ENCODE data around the gene ITGA7.

Gene ITGA7

GRCh38 chr12:55707841-55708694, at the start of gene ITGA7:
TSS of gene ITGA7 (minus strand) at chr12:55707904. CDS start at chr12:55707682, 222 bp downstream.
- DNase-seq = peak; percentile 96

DNA sequence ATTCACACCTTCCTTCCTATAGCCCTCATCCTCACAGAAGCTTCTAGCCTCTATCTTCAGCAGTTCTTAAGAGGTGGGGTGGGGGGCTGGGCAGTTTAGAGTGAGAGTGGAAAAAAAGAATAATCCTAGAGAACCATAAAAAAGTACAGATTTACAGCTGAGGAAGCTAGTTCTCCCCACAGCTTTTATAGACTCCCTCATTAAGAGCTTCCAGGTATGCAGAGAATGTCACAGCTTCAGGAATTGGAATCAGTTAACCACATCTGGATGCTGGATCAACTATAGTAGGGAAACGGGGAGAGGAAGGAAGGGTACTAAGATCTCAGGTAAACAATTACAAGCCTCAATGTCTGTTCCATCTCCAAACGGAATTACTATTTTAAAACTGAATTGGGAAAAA, 47.5 kb upstream of the ITGA7 start:
- no peak for DNase-seq

DNA sequence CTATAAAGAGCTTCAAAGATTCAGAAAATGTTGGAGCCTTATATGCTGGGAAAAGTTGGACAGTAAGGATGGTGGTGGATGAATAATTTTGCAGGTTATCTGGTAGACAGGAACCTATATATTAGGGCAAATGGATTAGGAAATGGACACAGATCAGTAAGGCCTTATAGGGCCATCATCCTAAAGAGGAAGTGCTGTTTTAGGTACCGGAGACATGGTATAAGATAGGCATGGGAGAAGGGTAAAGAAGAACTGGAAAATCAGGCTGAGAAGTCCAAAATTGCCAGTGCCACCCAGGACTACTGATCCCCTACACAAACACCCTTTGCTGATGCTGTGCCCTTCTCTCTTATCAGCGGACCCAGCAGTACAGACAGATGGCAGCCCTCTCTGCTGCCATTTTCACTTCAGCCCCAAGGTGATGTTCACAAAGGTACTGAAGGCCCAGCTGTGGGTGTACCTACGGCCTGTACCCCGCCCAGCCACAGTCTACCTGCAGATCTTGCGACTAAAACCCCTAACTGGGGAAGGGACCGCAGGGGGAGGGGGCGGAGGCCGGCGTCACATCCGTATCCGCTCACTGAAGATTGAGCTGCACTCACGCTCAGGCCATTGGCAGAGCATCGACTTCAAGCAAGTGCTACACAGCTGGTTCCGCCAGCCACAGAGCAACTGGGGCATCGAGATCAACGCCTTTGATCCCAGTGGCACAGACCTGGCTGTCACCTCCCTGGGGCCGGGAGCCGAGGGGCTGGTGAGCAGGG, 40.7 kb upstream of the ITGA7 start:
- DNase-seq = no peak

DNA sequence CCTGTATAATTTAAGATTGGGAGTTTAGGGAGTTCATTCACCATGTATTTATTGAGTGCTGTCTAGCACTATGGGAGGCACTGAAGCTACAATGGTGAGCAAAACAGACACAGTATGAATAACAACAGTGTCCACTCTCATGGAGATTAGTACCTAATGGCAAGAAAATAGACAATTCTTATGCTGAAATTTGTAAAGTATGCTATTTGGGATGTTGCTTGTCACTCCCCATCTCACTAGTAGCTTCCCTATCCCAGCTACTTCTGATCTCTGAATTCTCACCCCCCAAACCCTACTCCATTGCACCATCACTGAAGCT, 39.2 kb upstream of the ITGA7 start:
- no peak for DNase-seq

DNA sequence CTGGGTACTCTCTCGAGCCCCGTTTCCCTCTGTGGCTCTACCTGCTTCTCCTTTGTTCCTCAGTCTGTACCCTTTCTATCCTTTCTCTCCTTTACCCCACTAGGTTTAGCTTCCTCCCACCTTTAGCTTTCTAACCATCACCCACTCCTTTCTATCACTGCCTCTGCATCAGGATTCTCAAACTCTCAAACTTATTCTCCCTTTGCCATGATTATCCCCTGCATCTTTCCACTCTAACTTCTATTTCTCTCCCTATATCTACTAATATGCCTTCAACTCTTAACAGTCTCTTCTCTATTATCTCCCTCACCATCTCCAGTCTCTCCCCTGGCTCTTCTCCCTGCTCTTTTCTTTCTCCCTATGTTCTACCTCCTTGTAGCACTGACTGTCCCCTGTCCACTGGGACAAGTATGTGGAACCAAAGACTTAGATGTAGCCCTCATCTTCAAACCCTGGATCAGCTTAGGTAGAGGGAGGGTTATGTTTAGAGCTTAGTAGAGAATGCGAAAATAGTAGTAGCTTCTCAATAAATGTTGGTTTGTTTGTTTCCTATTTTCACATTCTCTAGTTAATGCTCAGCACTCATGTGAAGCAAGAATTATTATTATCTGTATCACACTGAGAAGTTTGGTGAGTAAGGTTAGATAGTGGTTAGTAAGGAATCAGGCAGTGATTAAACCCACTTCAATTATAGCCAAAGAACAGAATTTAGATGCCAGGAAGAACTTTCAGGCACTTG, 38.6 kb upstream of the ITGA7 start:
- no peak for DNase-seq

DNA sequence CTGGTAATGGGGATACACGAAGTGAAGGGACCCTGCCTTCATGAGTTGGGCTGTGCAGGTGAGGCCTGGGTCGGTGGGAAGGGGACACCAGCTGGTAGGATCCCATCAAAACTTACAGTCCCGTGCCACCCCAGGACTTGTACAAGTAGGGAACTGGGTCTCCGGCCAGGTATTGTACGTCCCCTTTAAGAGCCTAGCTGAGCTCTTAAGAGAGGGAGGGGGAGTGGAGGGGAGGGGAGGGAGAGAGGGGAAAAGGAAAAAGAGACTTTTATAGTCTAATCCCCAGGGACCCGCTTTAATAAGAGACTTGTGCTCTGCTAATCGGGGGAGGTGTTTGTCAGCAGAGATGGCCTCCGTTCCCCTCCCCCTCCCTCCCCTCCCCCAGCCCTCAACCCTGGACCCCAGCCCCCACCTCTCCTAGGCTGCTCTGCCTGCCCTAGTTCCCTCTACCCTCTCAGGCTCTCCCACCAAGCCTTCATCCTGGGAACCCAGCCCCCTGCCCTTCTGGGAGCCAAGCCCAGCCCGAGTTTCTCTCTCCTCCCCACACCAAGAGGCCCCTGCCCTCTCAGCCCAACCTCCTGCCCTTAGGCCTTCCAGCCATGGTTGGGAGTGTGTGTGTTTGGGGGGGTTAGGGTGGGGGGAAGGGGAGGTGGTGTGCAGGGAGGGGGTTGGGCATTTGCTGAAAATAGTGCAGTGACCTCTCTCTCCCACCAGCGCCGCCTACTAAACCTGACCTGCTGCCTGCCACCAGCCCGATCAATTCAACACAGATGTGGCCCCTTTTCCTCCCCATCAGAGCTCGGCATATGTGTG, 37.9 kb upstream of the ITGA7 start:
- peak; percentile 97 for DNase-seq

DNA sequence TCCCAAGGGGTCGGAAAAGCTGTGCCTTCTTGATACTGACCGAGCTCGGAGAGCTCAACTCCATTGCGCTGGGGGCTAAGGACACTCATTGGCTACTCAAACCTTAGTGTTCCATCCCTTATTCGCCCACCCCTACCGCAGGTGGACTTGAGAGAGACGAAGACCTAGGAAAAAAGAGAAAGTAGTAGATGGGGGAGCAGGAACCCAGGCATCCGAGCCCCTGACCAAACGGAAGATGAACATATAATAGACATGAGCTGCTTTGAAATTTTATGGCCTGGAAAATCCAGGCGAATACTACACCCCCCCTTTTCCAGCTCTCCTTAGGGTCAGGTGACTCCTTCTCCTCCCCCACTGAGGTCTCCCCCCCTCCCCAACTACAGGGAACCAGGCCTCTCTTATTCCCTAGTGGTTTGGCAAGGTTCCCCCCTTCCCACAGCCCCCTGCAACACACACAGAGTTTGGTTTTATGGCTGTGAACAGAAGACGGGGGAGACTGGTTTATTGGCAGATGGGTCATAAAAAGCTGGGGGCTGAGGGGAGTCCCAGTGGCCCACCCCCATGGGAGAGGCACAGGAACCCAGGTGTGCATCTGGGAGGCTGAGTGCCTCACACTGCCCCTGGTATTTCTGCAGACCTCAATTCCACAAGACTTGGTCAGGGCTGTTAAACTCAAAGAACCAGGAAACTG, 36.8 kb upstream of the ITGA7 start:
- peak; percentile 59 for DNase-seq

DNA sequence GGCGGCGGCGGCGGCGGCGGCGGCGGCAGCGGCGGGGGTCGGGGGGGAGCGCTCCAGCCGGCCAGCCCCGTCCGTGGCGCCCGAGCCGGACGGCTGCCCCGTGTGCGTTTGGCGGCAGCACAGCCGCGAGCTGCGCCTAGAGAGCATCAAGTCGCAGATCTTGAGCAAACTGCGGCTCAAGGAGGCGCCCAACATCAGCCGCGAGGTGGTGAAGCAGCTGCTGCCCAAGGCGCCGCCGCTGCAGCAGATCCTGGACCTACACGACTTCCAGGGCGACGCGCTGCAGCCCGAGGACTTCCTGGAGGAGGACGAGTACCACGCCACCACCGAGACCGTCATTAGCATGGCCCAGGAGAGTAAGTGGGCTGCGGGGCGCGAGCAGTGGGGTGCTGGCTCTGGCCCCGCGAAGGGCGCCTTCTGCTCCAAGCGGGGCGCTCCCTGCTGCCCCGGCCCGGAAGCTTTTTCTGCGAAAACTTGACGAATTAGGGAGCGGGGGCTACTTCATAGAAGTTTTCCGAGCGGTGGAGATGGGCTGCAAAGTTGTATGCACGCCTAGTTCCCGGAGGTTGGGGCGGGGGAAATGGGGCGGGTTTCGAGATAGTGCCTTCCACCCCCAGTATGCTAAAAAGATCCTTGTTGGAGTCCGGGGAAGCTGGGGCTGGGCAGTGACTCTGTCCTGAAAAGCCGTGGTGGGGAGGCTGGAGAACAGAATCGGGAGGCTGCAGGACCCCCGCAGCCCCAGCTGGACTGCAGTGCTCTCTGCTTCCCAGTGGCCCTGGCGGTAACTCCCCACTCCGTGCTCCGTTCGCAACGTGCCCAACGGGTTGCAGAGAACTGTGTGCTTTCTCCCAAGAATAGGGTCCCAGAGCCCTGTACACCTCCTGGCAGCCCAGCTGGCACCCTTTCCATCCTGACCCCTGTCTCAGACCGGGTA, 36.0 kb upstream of the ITGA7 start:
- DNase-seq = peak; percentile 92

DNA sequence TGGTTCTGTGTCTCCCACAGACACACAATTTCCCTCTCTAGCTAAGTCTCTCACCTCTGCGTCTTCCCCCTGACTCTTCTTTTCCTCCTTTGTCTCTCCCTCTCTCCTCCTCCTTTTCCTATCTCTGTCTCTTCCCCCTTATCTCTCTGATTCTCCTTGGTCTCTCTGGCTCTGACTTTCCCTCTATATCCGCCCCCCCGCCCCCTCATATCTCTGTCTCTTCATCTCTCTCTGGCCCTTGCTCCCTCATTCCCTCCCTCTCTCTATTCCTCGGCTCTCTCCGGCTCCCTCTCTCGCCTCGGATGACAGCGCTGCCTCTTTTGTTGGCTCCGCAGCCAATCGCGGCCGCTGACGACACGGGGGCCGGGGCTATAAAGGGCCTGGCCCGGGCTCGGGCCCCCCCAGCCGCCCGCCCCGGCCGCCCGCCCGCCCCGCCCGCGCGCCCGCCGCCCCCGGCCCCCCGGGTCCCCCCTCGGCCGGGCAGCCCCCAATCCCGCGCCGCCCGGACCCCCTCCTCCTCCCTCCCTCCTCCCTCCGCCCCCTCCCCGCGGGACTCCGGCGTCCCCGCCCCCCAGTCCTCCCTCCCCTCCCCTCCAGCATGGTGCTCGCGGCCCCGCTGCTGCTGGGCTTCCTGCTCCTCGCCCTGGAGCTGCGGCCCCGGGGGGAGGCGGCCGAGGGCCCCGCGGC, 35.2 kb upstream of the ITGA7 start, which contains the start of gene GDF11:
Gene GDF11, plus strand, starts transcription at position 404 of the 687 bp plus-strand sequence. Its CDS starts 195 bp downstream, at position 599.
- peak; percentile 93 for DNase-seq

GRCh38 chr12:55741931-55742680, 34.4 kb upstream of the ITGA7 start:
- no peak for DNase-seq

GRCh38 chr12:55739025-55739378, 31.3 kb upstream of the ITGA7 start:
- DNase-seq = no peak

- DNase-seq = peak; percentile 97
Observed at GRCh38 chr12:55738123-55739024, 30.7 kb upstream of the ITGA7 start.

- DNase-seq = peak; percentile 63
Observed at GRCh38 chr12:55737581-55738122, 29.9 kb upstream of the ITGA7 start.

- peak; percentile 97 for DNase-seq
Observed at GRCh38 chr12:55736780-55737580, 29.3 kb upstream of the ITGA7 start.

- no peak for DNase-seq
Observed at GRCh38 chr12:55736076-55736475, 28.4 kb upstream of the ITGA7 start.

DNA sequence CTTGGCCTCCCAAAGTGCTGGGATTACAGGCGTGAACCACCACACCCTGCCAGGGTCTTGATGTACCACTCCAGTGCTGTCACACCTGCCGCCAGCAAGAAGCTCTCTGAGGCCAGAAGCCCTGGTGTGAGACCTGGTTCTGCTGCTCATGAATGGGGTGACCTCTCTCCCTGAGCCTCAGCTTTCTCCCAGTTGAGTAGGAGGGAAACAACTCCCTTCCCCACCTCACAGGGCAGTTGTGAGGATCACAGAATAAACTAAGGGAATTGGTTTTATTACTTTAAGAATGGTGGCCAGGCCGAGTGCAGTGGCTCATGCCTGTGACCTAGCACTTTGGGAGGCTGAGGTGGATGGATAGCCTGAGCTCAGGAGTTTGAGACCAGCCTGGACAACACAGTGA, 26.9 kb upstream of the ITGA7 start:
- DNase-seq = no peak

DNA sequence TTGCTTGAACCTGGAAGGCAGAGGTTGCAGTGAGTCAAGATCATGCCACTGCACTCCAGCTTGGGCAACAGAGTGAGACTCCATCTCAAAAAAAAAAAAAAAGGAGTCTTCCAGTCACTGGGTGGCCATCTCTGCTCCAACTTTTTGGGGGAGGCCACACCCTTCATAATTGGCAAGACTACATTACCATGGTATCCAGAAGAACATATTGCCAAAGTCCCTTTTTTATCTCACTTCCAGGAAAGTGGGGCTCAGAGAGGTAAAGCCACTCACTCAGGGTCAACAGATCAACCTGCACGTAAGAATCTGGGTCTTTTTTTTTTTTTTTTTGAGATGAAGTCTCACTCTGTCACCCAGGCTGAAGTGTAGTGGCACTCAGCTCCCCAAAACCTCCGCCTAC, 26.2 kb upstream of the ITGA7 start:
- DNase-seq = no peak

Data from islet precursor cell (in vitro differentiated cells).